A549 (cell line): ENCODE data around the gene RAB14. TPM values are rescaled to one million over a fixed set of nuclear protein-coding genes. Genes with fewer than 3 reads are reported as not detected.

Experiments used
- ATAC-seq, 2 experiments: fragments of 200-7000 bp in 1 of 2; fragments of >200 bp in 1 of 2; cut with Nextera tagmentation in 1 of 2; cut with Tn5 transposase in 1 of 2; 3 replicates each; pipeline versions ENCODE4 v1.8.0 to v1.9.1; 2018 to 2020; ENCODE audit warnings: mild to moderate bottlenecking in 1 of 2, moderate library complexity in 1 of 2
- CTCF ChIA-PET: fragments of 300-600 bp; sonication (Branson Sonifier 250); formaldehyde crosslinking; extraction: SDS; loops from one replicate; lab custom pipeline; 2021; ENCODE audit warnings: antibody characterized with exemption, inconsistent platforms; lab: Yijun Ruan, JAX
- POLR2A ChIA-PET: fragments of 350-600 bp; formaldehyde crosslinking; extraction: SDS; loops from one replicate; lab custom pipeline; 2021; ENCODE audit warnings: antibody characterized with exemption, inconsistent platforms; lab: Yijun Ruan, JAX
- DNase-seq, 2 experiments: peaks; one replicate each; pipeline versions ENCODE4 v3.0.0 to v3.0.0-alpha.2; 2011 to 2016; ENCODE audit warnings: low read depth in 1 of 2, low spot score in 1 of 2
- FAIRE-seq: peaks from 2 replicates; lab custom pipeline; 2011; peaks lifted over from hg19 to GRCh38; lab: Jason Lieb, UNC
- H3K27ac ChIP-seq, 2 experiments: fragments of >200 bp; sonication (Bioruptor Twin); formaldehyde crosslinking; 3 replicates each; pipeline ENCODE4 v1.5.1; 2016 to 2017
- H3K4me1 ChIP-seq: fragments of >200 bp; sonication (Bioruptor Twin); formaldehyde crosslinking; 3 replicates; pipeline ENCODE4 v1.6.1; 2016
- H3K4me2 ChIP-seq: fragments of >200 bp; sonication (Bioruptor Twin); formaldehyde crosslinking; 3 replicates; pipeline ENCODE4 v1.6.1; 2016
- H3K4me3 ChIP-seq: fragments of >200 bp; sonication (Bioruptor Twin); formaldehyde crosslinking; 3 replicates; pipeline ENCODE4 v1.5.1; 2016
- H3K9me3 ChIP-seq: fragments of >200 bp; sonication (Bioruptor Twin); formaldehyde crosslinking; 3 replicates; pipeline ENCODE4 v1.6.1; 2016
- BCL3 ChIP-seq: fragments of >200 bp; sonication (Bioruptor Twin); formaldehyde crosslinking; IDR thresholded peaks from 3 replicates; pipeline ENCODE4 v1.6.1; 2016
- BHLHE40 ChIP-seq: IDR thresholded peaks from 2 replicates; pipeline ENCODE4 v1.6.1; 2012; ENCODE audit warnings: low read depth, low read length, inconsistent platforms
- CEBPB ChIP-seq, 2 experiments: fragments of >200 bp in 1 of 2; sonication (Bioruptor Twin) in 1 of 2; formaldehyde crosslinking in 1 of 2; IDR thresholded peaks; 2 replicates each; pipeline ENCODE4 v1.6.1; 2012 to 2016
- CHD4 ChIP-seq: fragments of 200-600 bp; sonication (generic); IDR thresholded peaks from 2 replicates; pipeline ENCODE4 v1.6.1; 2016; ENCODE audit warnings: antibody characterized with exemption, mild to moderate bottlenecking, borderline replicate concordance
- CTCF ChIP-seq: fragments of >200 bp; sonication (Bioruptor Twin); formaldehyde crosslinking; IDR thresholded peaks from 3 replicates; pipeline ENCODE4 v1.5.1; 2016
- E2F6 ChIP-seq: IDR thresholded peaks from 2 replicates; pipeline ENCODE4 v1.6.1; 2012; ENCODE audit warnings: low read depth, borderline replicate concordance
- EHF ChIP-seq: fragments of 250-450 bp; sonication (Bioruptor Pico); IDR thresholded peaks from 2 replicates; pipeline ENCODE4 v1.5.0; 2020; ENCODE audit warnings: mild to moderate bottlenecking
- EHMT2 ChIP-seq: fragments of 200-600 bp; sonication (generic); IDR thresholded peaks from 2 replicates; pipeline ENCODE4 v1.6.1; 2016; ENCODE audit warnings: antibody characterized with exemption, low read depth, mild to moderate bottlenecking, moderate library complexity
- ELK1 ChIP-seq: fragments of 150-350 bp; IDR thresholded peaks from 2 replicates; pipeline ENCODE4 v1.6.1; 2014; ENCODE audit warnings: low read depth, mild to moderate bottlenecking, low read length
- ESRRA ChIP-seq: fragments of 150-350 bp; IDR thresholded peaks from 2 replicates; pipeline ENCODE4 v1.6.1; 2014; ENCODE audit warnings: mild to moderate bottlenecking, low read length, borderline replicate concordance
- HEYL ChIP-seq: fragments of 250-450 bp; sonication (Bioruptor Pico); IDR thresholded peaks from 2 replicates; pipeline ENCODE4 v1.8.0; 2021; ENCODE audit warnings: mild to moderate bottlenecking, moderate library complexity
- HMGXB4 ChIP-seq: fragments of 250-450 bp; sonication (Bioruptor Pico); IDR thresholded peaks from 2 replicates; pipeline ENCODE4 v1.5.0; 2021; ENCODE audit warnings: mild to moderate bottlenecking, moderate library complexity, borderline replicate concordance
- HOXB13 ChIP-seq: fragments of 250-450 bp; sonication (Bioruptor Pico); IDR thresholded peaks from 2 replicates; pipeline ENCODE4 v1.5.0; 2020; ENCODE audit warnings: low read depth, mild to moderate bottlenecking, moderate library complexity
- JUN ChIP-seq, 2 experiments: fragments of >200 bp; sonication (Bioruptor Twin); formaldehyde crosslinking; IDR thresholded peaks; 2 replicates in 1 of 2; 3 replicates in 1 of 2; pipeline ENCODE4 v1.6.1; 2016 to 2017
- JUNB ChIP-seq: fragments of >200 bp; sonication (Bioruptor Twin); formaldehyde crosslinking; IDR thresholded peaks from 2 replicates; pipeline ENCODE4 v1.6.1; 2016
- KDM5A ChIP-seq: fragments of 200-600 bp; sonication (generic); IDR thresholded peaks from 2 replicates; pipeline ENCODE4 v1.6.1; 2016; ENCODE audit warnings: antibody characterized with exemption, mild to moderate bottlenecking
- MAFK ChIP-seq: fragments of 450-650 bp; IDR thresholded peaks from 2 replicates; pipeline ENCODE4 v1.6.1; 2014; ENCODE audit not compliant: partially characterized antibody
- MAX ChIP-seq: IDR thresholded peaks from 2 replicates; pipeline ENCODE4 v1.6.1; 2012
- MAZ ChIP-seq: fragments of 150-350 bp; IDR thresholded peaks from 2 replicates; pipeline ENCODE4 v1.6.1; 2014; ENCODE audit warnings: antibody characterized with exemption, low read depth, low read length, borderline replicate concordance
- MYC ChIP-seq: IDR thresholded peaks from 2 replicates; pipeline ENCODE4 v1.6.1; 2012; ENCODE audit warnings: mild to moderate bottlenecking, inconsistent platforms, low read length, improper control_type of control experiment, borderline replicate concordance
- NFE2L2 ChIP-seq: fragments of 150-350 bp; conservative IDR thresholded peaks from 2 replicates; pipeline ENCODE4 v1.6.1; 2014; ENCODE audit warnings: low read length
- PHF8 ChIP-seq: fragments of 200-600 bp; sonication (generic); IDR thresholded peaks from 2 replicates; pipeline ENCODE4 v1.6.1; 2016; ENCODE audit warnings: low read depth, mild to moderate bottlenecking, antibody characterized with exemption, moderate library complexity, borderline replicate concordance
- POLR2A ChIP-seq: IDR thresholded peaks from 2 replicates; pipeline ENCODE4 v1.6.1; 2012; ENCODE audit warnings: mild to moderate bottlenecking, low read length
- RAD21 ChIP-seq, 2 experiments: fragments of >200 bp in 1 of 2; sonication (Bioruptor Twin) in 1 of 2; formaldehyde crosslinking in 1 of 2; IDR thresholded peaks in 1 of 2; conservative IDR thresholded peaks in 1 of 2; 2 replicates in 1 of 2; 3 replicates in 1 of 2; pipeline ENCODE4 v1.6.1; 2012 to 2018; ENCODE audit warnings: inconsistent platforms in 1 of 2
- RARB ChIP-seq: fragments of 250-450 bp; sonication (Bioruptor Pico); IDR thresholded peaks from 2 replicates; pipeline ENCODE4 v1.8.0; 2021; ENCODE audit warnings: mild to moderate bottlenecking, moderate library complexity
- RCOR1 ChIP-seq: fragments of 150-350 bp; IDR thresholded peaks from 2 replicates; pipeline ENCODE4 v1.6.1; 2014; ENCODE audit warnings: antibody characterized with exemption, low read length, low read depth
- TFCP2L1 ChIP-seq: fragments of 250-450 bp; sonication (Bioruptor Pico); IDR thresholded peaks from 2 replicates; pipeline ENCODE4 v1.5.0; 2021; ENCODE audit warnings: mild to moderate bottlenecking
- ZFP36 ChIP-seq: fragments of 450-650 bp; IDR thresholded peaks from 2 replicates; pipeline ENCODE4 v1.6.1; 2014; ENCODE audit warnings: borderline replicate concordance; ENCODE audit not compliant: partially characterized antibody
- ZNF302 ChIP-seq: fragments of 250-450 bp; sonication (Bioruptor Pico); IDR thresholded peaks from 2 replicates; pipeline ENCODE4 v1.9.0; 2021; ENCODE audit warnings: inconsistent platforms, mild to moderate bottlenecking, moderate library complexity
- ZSCAN20 ChIP-seq: fragments of 250-450 bp; sonication (Bioruptor Pico); IDR thresholded peaks from 2 replicates; pipeline ENCODE4 v1.8.0; 2022; ENCODE audit warnings: mild to moderate bottlenecking, moderate library complexity
- WGBS: methylation state at CpG from one replicate; pipeline ENCODE4 v1.1.6; 2017; ENCODE audit errors: missing lambda C conversion rate; 5-methylcytosine and 5-hydroxymethylcytosine counted together
- polyA minus RNA-seq: library from RNA; depleted of rRNA, polyadenylated mRNA; stranded (reverse); fragments of >200 nt; gene quantifications from 2 replicates; pipeline ENCODE4 v1.2.3, GENCODE V29; 2011; rRNA and poly(A)+ RNA removed
- polyA plus RNA-seq, 4 experiments: library from polyadenylated mRNA; depleted of rRNA in 3 of 4; stranded (reverse); fragments of >200 nt; fragmentation: RNase III in 1 of 4; extraction: RNeasy Plus Mini Kit Qiagen cat#74134 plus additional on column Dnase treatment in 1 of 4; gene quantifications; 2 replicates in 3 of 4; 3 replicates in 1 of 4; pipeline ENCODE4 v1.2.3, GENCODE V29; 2011 to 2017

The RAB14 gene
- polyA plus RNA-seq (2011; rRNA removed) (54.1 and 55.7 TPM in 2 replicates), polyA plus RNA-seq (2017; fragmentation: RNase III; extraction: RNeasy Plus Mini Kit Qiagen cat#74134 plus additional on column Dnase treatment) (38.4 to 40.2 TPM (median 38.8 TPM) in 3 replicates), polyA minus RNA-seq (14.2 and 15.3 TPM in 2 replicates)
- polyA plus RNA-seq (2012; cell fraction: cytosol; rRNA removed), result 12.6 and 14.0 TPM in 2 replicates
- 6.3 and 11.1 TPM in 2 replicates for polyA plus RNA-seq (2012; cell fraction: nucleus; rRNA removed)

- Histone ChIP-seq H3K4me2 (peak within 1 kb of the TSS; percentile 91), H3K27ac (peak within 1 kb of the TSS; percentile 88 to 97), H3K4me1 (peaks cover 34% of the 10 kb centered on the region), H3K4me3 (peak within 1 kb of the TSS; percentile 89), H3K9me3 (no peaks in the 10 kb centered on the region)
- DNase-seq (peak; percentile 98 to 99), FAIRE-seq (peak; percentile 43), ATAC-seq (peak; percentile 93 to 96)
- ChIA-PET POLR2A (interaction anchor here (0.6 to 1.5 kb wide), 10 partner anchors 10 to 238 kb away, joined by 3 to 4 read pairs (median 3); partner anchors contain the start of gene GSN), CTCF (interaction anchor here (0.6 to 2.6 kb wide), 17 partner anchors 8 to 280 kb away, joined by 3 to 26 read pairs (median 3); no protein-coding TSS in a partner anchor)
- TF ChIP-seq KDM5A (no peak), MAFK (no peak), PHF8 (peak; percentile 47; the same call in 1 of the 2 replicates), CEBPB (IDR thresholded peaks at IDR 0.05) (no peak), JUN (IDR thresholded peaks at IDR 0.05) (peak in 1 of 2 experiments; percentile 73; a peak in 2 of 5 replicates), MAZ (no peak), BCL3 (peak; percentile 70; the same call in 2 of the 3 replicates), ZNF302 (no peak), RAD21 (conservative IDR thresholded peaks at IDR 0.05 in 1 of 2, IDR thresholded peaks at IDR 0.05 in 1 of 2) (0 out of 5 replicates have a peak, but pooled peaks of 1 of the 2 experiments have one; percentile 14), MYC (0 out of 2 replicates have a peak, but pooled peaks have one; percentile 45), POLR2A (peak; percentile 71), BHLHE40 (no peak), E2F6 (no peak; the same call in 1 of the 2 replicates), HMGXB4 (CRISPR knock-in tag) (no peak), RCOR1 (no peak), MAX (peak; percentile 80), CHD4 (0 out of 2 replicates have a peak, but pooled peaks have one; percentile 45), ZSCAN20 (no peak), RARB (no peak), JUNB (no peak), ZFP36 (no peak), EHF (no peak), CTCF (peak; percentile 53), HEYL (CRISPR knock-in tag) (no peak; the same call in 1 of the 2 replicates), HOXB13 (CRISPR knock-in tag) (no peak), ESRRA (no peak), NFE2L2 (no peak), ELK1 (no peak), EHMT2 (no peak), TFCP2L1 (CRISPR knock-in tag) (no peak)
- whole genome bisulfite sequencing, result 2% methylated on average over 36 of the region's 55 CpGs
Observed at GRCh38 chr9:121201738-121202533, at the start of gene RAB14. RAB14 (minus strand) TSS chr9:121201869; CDS start chr9:121193412, 8,457 bp downstream.
